Peyer's patch (tissue), 4 donors: ENCODE data around the gene RNF220. TPM values are rescaled to one million over a fixed set of nuclear protein-coding genes. Genes with fewer than 3 reads are reported as not detected.

Experiments
- DNase-seq, 3 donors: peaks; one replicate each; pipeline ENCODE4 v3.0.0-alpha.2; 2017 to 2019
- H3K27ac ChIP-seq, 4 donors: fragments of 200-600 bp; sonication (generic); one replicate each; pipeline ENCODE4 v1.5.1; 2016 to 2019
- H3K27me3 ChIP-seq, 2 donors: fragments of 200-600 bp; sonication (generic); one replicate each; pipeline ENCODE4 v1.5.1; 2019
- H3K36me3 ChIP-seq, 3 donors: fragments of 200-600 bp; sonication (generic); one replicate each; pipeline ENCODE4 v1.5.1; 2016 to 2019
- H3K4me1 ChIP-seq, 4 donors: fragments of 200-600 bp; sonication (generic); one replicate each; pipeline ENCODE4 v1.5.1; 2016 to 2019
- H3K4me3 ChIP-seq, 4 donors: fragments of 200-600 bp; sonication (generic); 1 replicate in 3 of 4; 2 replicates in 1 of 4; pipeline ENCODE4 v1.5.1; 2016 to 2019; ENCODE audit warnings: mild to moderate bottlenecking in 1 of 4
- H3K9me3 ChIP-seq, 4 donors: fragments of 200-600 bp; sonication (generic); one replicate each; pipeline ENCODE4 v1.5.1; 2016 to 2019; ENCODE audit warnings: mild to moderate bottlenecking in 1 of 4
- POLR2A ChIP-seq, 2 donors: fragments of 450-650 bp; IDR thresholded peaks; one replicate each; pipeline ENCODE4 v1.5.1; 2017; ENCODE audit warnings: antibody characterized with exemption in 2 of 2, mild to moderate bottlenecking in 2 of 2, moderate library complexity in 2 of 2
- total RNA-seq, 4 donors: library from RNA; depleted of rRNA; stranded (reverse); fragments of >200 nt; gene quantifications; one replicate each; pipeline ENCODE4 v1.1.0, GENCODE V29; 2016
- TF ChIP-seq, protein P1 (sequence below), 6 experiments: fragments of 450-650 bp in 4 of 6; fragments of 200-600 bp in 2 of 6; sonication (generic) in 1 of 6; IDR thresholded peaks; one replicate each; pipeline ENCODE4 v1.5.1; 2017 to 2019; ENCODE audit warnings: antibody characterized with exemption in 6 of 6, mild to moderate bottlenecking in 3 of 6, moderate library complexity in 1 of 6

The RNF220 gene
- total RNA-seq, 4 donors from 2014 or later, result 107 to 152 (median 114) TPM

DNA sequence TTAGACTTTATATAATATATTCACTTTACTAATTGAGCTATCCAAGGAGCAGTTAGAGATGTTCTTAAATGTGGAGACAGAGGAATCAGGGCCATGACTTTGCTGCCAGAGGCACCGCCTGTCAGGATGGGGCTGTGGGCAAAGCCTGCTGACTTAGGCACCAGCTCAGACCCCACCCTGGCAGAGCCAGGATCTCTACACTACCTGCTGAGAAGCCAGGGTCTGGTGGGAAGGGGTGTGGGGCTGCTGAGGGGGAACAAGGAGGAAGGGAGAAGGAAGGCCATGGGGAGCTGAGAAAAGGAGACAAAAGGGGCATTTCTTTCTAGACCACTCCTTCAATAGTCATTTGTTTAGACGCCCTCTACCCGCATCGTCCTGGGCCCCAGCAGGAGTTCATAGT lies 164.4 kb downstream of the RNF220 start:
- TF ChIP-seq POLR2A (IDR thresholded peaks at IDR 0.05), result no peak
- TF ChIP-seq, protein P1, sequence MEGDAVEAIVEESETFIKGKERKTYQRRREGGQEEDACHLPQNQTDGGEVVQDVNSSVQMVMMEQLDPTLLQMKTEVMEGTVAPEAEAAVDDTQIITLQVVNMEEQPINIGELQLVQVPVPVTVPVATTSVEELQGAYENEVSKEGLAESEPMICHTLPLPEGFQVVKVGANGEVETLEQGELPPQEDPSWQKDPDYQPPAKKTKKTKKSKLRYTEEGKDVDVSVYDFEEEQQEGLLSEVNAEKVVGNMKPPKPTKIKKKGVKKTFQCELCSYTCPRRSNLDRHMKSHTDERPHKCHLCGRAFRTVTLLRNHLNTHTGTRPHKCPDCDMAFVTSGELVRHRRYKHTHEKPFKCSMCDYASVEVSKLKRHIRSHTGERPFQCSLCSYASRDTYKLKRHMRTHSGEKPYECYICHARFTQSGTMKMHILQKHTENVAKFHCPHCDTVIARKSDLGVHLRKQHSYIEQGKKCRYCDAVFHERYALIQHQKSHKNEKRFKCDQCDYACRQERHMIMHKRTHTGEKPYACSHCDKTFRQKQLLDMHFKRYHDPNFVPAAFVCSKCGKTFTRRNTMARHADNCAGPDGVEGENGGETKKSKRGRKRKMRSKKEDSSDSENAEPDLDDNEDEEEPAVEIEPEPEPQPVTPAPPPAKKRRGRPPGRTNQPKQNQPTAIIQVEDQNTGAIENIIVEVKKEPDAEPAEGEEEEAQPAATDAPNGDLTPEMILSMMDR (IDR thresholded peaks at IDR 0.05), result no peak
- no peak overlapping the region for H3K27ac ChIP-seq

DNA sequence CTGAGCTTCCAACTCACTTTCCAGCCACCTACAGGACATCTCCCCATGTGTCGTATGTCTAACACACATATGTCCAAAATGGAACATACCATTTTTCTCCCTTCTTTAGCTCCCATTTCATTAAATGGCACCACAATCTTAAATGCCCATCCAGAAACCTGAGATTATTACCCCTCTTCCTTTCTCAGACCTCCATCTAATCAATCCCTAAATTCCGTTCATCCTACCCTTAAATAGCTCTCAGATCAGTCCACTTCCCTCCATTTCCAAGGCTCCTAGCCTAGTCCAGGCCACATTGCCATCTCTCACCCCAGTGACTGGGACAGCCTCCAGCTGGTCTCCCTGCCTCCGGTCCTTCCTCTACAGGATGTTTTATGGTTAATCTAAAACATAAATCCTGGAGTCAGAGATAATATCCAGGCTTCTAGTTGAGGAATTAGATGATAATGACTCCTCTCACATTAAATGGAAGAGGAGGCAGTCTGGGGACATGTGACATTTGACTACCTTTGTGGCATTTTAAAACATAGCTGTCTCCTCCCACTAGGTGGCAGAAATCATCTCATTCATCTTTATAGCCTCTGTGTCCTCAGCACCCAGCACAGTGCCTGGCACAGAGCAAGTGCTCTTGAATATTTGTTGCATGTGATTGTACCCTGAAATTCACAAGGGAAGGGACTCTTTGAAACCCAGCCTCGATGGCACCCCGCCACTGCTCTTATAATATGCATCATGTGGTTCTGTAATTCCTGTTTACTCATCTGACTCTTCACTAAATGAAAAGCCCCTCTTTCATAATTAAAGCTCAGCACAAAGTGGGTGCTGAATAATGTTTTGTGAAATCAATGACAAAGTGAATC lies 166.9 kb downstream of the RNF220 start:
- no peak overlapping the region for H3K27ac ChIP-seq
- no peaks in the 10 kb centered on the region for H3K27me3 ChIP-seq
- no peaks in the 10 kb centered on the region for H3K9me3 ChIP-seq
- no peaks in the 10 kb centered on the region for H3K4me1 ChIP-seq
- no peak overlapping the region for H3K4me3 ChIP-seq
- H3K36me3 ChIP-seq, result no peaks in the 10 kb centered on the region
- DNase-seq, result peak in 1 of 3 donors; percentile 55
- no peak for TF ChIP-seq POLR2A (IDR thresholded peaks at IDR 0.05)
- TF ChIP-seq, protein P1 (IDR thresholded peaks at IDR 0.05), result peak in 4 of 6 experiments; percentile 35 to 81 (median 76)

More for the DNA sequence above, 164.4 kb downstream of the RNF220 start:
- DNase-seq, result no peak
- Histone ChIP-seq H3K27me3 (no peaks in the 10 kb centered on the region), H3K36me3 (no peaks in the 10 kb centered on the region), H3K4me1 (no peaks in the 10 kb centered on the region), H3K4me3 (no peak overlapping the region), H3K9me3 (no peaks in the 10 kb centered on the region)

DNA sequence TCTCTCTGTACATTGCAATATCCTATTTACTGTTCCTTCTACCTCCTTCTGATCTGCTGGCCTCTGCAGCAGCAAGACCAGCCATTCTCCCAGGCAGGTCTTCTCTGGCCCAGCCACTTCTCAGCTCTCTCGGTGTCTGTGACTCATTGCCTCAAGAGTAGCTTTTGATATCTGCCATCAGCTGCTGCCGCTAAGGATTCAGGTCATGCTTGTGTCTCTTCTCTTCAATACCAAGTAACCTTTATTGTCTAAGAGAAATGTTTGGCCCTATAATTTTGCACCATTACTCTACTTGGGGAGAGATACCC lies 167.5 kb downstream of the RNF220 start:
- Histone ChIP-seq H3K36me3 (no peaks in the 10 kb centered on the region), H3K9me3 (no peaks in the 10 kb centered on the region), H3K27me3 (no peaks in the 10 kb centered on the region), H3K4me1 (no peaks in the 10 kb centered on the region), H3K27ac (no peak overlapping the region), H3K4me3 (no peak overlapping the region)
- TF ChIP-seq, protein P1 (IDR thresholded peaks at IDR 0.05), result no peak
- no peak for TF ChIP-seq POLR2A (IDR thresholded peaks at IDR 0.05)
- DNase-seq, result no peak

DNA sequence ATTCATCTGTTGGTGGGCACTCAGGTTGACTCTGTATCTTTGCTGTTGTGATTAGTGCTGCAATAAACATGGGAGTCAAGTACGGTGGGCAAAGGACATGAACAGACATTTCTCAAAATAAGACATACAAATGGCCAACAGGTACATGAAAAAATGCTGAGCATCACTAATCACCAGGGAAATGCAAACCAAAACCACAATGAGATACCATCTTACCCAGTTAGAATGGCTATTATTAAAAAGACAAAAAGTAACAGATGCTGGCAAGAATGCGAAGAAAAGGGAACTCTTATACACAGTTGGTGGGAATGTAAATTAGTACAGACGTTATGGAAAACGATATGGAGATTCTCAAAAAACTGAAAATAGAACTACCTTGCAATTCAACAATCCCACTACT lies 170.3 kb downstream of the RNF220 start:
- no peaks in the 10 kb centered on the region for H3K9me3 ChIP-seq
- TF ChIP-seq POLR2A (IDR thresholded peaks at IDR 0.05), result no peak
- TF ChIP-seq, protein P1 (IDR thresholded peaks at IDR 0.05), result no peak
- no peak overlapping the region for H3K4me3 ChIP-seq
- H3K27me3 ChIP-seq, result no peaks in the 10 kb centered on the region
- H3K36me3 ChIP-seq, result no peaks in the 10 kb centered on the region
- no peaks in the 10 kb centered on the region for H3K4me1 ChIP-seq
- DNase-seq, result no peak
- H3K27ac ChIP-seq, result no peak overlapping the region

DNA sequence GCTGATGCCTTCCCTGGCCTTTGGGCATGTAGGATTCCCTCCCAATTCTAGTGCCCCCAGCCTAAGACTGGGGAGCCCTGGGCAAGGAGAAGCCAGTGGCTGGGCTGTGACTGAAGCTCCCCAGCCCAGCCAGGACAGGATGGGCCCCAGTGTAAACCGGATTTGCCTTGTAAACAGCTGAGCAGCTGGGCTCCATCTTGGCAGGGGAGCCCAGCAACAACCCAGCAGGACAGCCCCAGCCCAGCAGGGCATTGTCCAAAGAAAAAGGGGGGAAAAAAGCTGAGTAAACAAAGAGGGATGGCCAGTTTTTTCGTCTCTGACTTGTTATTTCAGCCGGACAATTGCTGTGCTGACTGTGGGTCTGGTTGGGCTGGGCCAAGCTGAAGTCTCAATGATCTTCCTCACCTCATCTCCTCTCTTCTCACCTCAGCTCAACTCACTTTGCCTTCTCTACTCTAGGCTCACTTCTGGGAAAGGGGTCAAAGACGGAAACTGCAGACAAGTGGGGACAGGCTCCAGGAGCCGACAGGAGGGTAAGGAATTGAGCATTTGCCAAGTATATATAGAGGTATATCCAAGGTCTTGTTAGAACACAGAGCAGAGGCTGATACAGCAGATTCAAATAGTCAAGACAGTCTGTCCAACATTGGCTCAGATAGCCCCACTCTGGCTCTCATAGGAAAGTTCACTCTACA lies 171.5 kb downstream of the RNF220 start:
- H3K36me3 ChIP-seq, result no peaks in the 10 kb centered on the region
- H3K27me3 ChIP-seq, result no peaks in the 10 kb centered on the region
- no peaks in the 10 kb centered on the region for H3K9me3 ChIP-seq
- TF ChIP-seq, protein P1 (IDR thresholded peaks at IDR 0.05), result no peak
- no peak for TF ChIP-seq POLR2A (IDR thresholded peaks at IDR 0.05)
- no peaks in the 10 kb centered on the region for H3K4me1 ChIP-seq
- no peak overlapping the region for H3K4me3 ChIP-seq
- no peak for DNase-seq
- H3K27ac ChIP-seq, result no peak overlapping the region
